Colonic mucosa (tissue), 4 donors: ENCODE results near the gene C1orf53. TPM values are rescaled to one million over a fixed set of nuclear protein-coding genes. Genes with fewer than 3 reads are reported as not detected.

ENCODE experiments used
- DNase-seq: peaks from one replicate; pipeline ENCODE4 v3.0.0-alpha.2; 2020
- H3K27ac ChIP-seq: fragments of 200-600 bp; one replicate; pipeline ENCODE4 v1.8.0; 2021
- H3K27me3 ChIP-seq: fragments of 200-600 bp; one replicate; pipeline ENCODE4 v1.8.0; 2021
- H3K36me3 ChIP-seq: fragments of 200-600 bp; one replicate; pipeline ENCODE4 v1.8.0; 2021
- H3K4me1 ChIP-seq: fragments of 200-600 bp; one replicate; pipeline ENCODE4 v1.8.0; 2021; ENCODE audit warnings: mild to moderate bottlenecking
- H3K4me3 ChIP-seq: fragments of 200-600 bp; one replicate; pipeline ENCODE4 v1.8.0; 2021
- H3K9ac ChIP-seq, 2 donors: one replicate each; pipeline ENCODE4 v1.7.0; 2013; ENCODE audit warnings: control low read depth in 2 of 2, low read depth in 2 of 2, low read length in 2 of 2
- H3K9me3 ChIP-seq: fragments of 200-600 bp; one replicate; pipeline ENCODE4 v1.8.0; 2021
- intact Hi-C: fragments of 100-400 bp; cut with DNase I; formaldehyde crosslinking; loops from one replicate; pipeline ENCODE4 v1.14.1; 2022
- total RNA-seq, 2 donors: library from RNA; stranded (reverse); fragmentation: NEBNext Ultra II Directional in 1 of 2; extraction: Animal tissue kit (Norgen Biotek cat#: 25700) in 1 of 2; gene quantifications; one replicate each; pipeline ENCODE4 v1.2.1, GENCODE V29; 2021
- TF ChIP-seq, protein P1 (sequence below): fragments of 200-600 bp; IDR thresholded peaks from one replicate; pipeline ENCODE4 v1.8.0; 2022; ENCODE audit warnings: antibody characterized with exemption, mild to moderate bottlenecking
- donor health status: healthy.
- donor health status: DM: no; HTN: no; CAD: no.
- donor health status: DM: no; HTN: no; CAD: no.

C1orf53 gene
- total RNA-seq, 2 donors from 2014 or later, result 2.7 to 5.4 TPM

GRCh38 chr1:197909384-197909783, 7.0 kb downstream of the C1orf53 start:
- no peaks in the 10 kb centered on the region for H3K9me3 ChIP-seq
- no peak for DNase-seq
- H3K27ac ChIP-seq, result no peak overlapping the region
- H3K4me3 ChIP-seq, result no peak overlapping the region
- H3K27me3 ChIP-seq, result peaks cover 70% of the 10 kb centered on the region
- H3K4me1 ChIP-seq, result peaks cover 12% of the 10 kb centered on the region
- TF ChIP-seq, protein P1, sequence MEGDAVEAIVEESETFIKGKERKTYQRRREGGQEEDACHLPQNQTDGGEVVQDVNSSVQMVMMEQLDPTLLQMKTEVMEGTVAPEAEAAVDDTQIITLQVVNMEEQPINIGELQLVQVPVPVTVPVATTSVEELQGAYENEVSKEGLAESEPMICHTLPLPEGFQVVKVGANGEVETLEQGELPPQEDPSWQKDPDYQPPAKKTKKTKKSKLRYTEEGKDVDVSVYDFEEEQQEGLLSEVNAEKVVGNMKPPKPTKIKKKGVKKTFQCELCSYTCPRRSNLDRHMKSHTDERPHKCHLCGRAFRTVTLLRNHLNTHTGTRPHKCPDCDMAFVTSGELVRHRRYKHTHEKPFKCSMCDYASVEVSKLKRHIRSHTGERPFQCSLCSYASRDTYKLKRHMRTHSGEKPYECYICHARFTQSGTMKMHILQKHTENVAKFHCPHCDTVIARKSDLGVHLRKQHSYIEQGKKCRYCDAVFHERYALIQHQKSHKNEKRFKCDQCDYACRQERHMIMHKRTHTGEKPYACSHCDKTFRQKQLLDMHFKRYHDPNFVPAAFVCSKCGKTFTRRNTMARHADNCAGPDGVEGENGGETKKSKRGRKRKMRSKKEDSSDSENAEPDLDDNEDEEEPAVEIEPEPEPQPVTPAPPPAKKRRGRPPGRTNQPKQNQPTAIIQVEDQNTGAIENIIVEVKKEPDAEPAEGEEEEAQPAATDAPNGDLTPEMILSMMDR, result no peak
- H3K9ac ChIP-seq, result no peak overlapping the region
- H3K36me3 ChIP-seq, result no peaks in the 10 kb centered on the region
- intact Hi-C loops, result no loop called here

DNA sequence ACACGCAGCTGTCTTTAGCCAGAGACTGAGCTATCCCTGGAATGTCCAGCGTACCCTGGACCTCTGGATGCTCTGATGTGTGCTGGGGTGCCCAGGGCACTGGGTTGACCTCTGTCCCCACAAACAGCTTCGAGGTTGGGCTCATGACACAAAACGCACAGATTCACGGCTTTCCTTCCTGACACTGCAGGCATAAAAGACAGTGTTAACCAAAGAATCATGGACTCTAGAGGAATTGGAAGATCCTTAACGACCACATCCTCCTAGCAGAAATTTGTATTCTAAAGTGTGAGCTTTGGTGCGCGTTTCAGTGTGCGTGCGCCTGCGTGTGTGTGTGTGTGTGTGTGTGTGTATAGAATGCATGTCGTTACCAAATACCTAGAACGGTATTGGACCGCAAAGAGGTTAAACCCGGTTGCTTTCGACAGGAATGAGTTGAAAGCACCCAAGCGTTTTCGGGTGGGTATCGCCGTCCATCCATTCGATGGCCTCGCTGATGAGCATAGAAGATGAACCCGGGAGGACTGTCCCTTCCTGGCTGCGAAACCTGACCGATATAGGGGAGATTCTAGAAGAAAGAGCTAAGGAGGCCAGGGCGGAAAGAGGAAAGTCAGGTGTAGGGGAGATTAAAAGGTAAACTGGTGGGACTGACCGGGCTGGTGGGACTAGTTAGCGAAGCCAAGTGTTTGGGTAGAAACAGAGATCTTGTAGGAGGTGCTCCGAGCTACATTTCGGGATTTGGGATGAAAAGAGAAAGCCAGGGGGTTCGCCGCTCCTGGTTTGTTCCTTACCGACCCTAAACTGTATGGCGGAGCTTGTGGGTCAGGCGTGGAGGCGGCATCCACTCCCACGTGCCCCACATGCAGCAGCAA, 7.9 kb downstream of the C1orf53 start:
- intact Hi-C loops, result no loop called here
- peaks cover 12% of the 10 kb centered on the region for H3K4me1 ChIP-seq
- TF ChIP-seq, protein P1, result no peak

DNA sequence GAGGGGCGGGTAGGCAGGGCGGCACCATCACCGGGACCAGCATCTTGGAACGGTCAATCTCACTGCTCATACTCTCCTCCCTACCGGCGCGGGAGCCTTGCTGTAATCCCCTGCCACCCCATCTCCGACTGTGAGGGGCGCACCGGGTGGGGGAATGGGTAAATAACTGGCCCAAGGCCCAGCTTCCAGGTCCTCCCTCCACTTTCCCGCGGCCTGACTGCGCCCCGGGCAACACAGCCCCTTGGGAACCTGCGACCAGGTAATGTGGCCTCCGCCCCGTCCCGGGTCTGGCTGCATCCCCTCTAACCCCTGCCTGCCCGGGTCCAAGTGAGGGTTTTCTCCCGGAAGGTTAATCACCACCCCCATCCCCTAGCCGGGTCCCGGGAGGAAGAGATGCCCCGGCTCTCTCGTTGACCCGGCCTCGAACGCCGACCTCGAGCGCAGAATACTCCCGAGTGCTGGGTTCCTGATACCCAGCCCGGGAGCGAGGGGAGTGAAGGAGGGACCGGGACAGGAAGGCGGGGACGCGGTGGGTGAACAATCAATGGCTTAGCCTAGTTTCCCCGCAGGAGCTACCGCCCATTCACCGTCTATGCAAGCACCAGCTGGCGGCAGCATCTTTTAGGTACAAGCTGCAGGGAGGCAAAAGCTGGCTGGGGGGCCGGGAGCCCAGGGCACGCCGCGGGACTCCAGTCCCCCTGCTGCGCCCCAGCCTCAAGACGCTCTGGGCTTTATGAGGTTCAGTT, 8.9 kb downstream of the C1orf53 start:
- peaks cover 89% of the 10 kb centered on the region for H3K27me3 ChIP-seq
- H3K27ac ChIP-seq, result no peak overlapping the region
- H3K36me3 ChIP-seq, result no peaks in the 10 kb centered on the region
- no peaks in the 10 kb centered on the region for H3K9me3 ChIP-seq
- peaks cover 13% of the 10 kb centered on the region for H3K4me1 ChIP-seq
- H3K4me3 ChIP-seq, result no peak overlapping the region
- no peak for DNase-seq
- intact Hi-C loops, result no loop called here
- TF ChIP-seq, protein P1, result no peak
- H3K9ac ChIP-seq, result no peak overlapping the region

More for the DNA sequence above, 7.9 kb downstream of the C1orf53 start:
- DNase-seq, result no peak
- Histone ChIP-seq H3K9me3 (no peaks in the 10 kb centered on the region), H3K27ac (no peak overlapping the region), H3K9ac (no peak overlapping the region), H3K36me3 (no peaks in the 10 kb centered on the region), H3K27me3 (peaks cover 80% of the 10 kb centered on the region), H3K4me3 (no peak overlapping the region)

DNA sequence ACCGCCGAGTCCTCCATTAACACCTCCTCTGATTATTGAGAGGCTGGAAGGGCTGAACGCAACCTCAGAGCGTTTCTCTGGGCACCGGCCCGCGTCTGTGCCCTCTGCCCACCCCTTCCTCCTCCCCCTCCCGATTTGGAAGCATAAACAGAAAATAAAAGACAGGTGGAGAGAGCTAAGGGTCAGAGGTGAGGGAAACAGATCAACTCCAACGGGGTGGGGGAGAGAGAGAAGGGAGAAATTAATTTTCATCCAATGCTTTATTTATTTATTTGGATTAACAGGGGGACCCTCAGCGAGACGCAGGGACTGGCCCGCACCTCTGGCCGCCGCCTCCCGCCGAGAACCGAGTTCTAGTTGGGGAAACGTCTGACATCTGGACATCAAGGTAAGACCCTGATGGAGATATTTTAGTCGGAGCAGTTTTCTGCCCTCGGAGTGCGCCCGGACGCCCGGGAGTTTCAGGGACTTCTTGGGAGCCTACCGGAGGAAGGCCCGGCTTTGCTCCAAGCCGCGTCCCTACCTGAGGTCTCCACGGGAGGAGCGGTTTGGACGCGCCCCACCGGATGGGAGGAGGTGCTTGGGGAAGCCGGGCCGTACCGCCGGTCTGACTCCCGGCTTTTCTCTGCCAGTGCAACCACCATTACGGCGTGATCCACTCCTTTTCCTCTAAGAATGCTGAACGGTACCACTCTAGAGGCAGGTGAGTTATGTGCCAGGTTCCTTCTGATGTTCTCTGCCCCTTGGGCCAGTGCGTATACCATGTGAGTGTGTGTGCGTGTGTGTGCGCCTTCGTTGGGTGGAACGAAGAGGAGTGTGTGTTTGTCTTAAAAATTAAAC, 9.6 kb downstream of the C1orf53 start:
- H3K9me3 ChIP-seq, result no peaks in the 10 kb centered on the region
- no peak for DNase-seq
- no peak overlapping the region for H3K27ac ChIP-seq
- H3K36me3 ChIP-seq, result no peaks in the 10 kb centered on the region
- peaks cover 16% of the 10 kb centered on the region for H3K4me1 ChIP-seq
- H3K9ac ChIP-seq, result no peak overlapping the region
- intact Hi-C loops, result no loop called here
- peaks cover 97% of the 10 kb centered on the region for H3K27me3 ChIP-seq
- TF ChIP-seq, protein P1, result no peak
- no peak overlapping the region for H3K4me3 ChIP-seq
